Calu3 (cell line): ENCODE data around the gene ALDOC. TPM values are rescaled to one million over a fixed set of nuclear protein-coding genes. Genes with fewer than 3 reads are reported as not detected.

Source experiments
- BruUV-seq: library from RNA; stranded (reverse); fragments of 400-500 nt; replicated peaks from 2 replicates; lab custom pipeline; 2021; lab: Mats Ljungman, UMichigan
- CTCF ChIA-PET: fragments of 300-600 bp; sonication (Branson Sonifier 250); formaldehyde crosslinking; loops from one replicate; lab custom pipeline; 2022; ENCODE audit warnings: antibody characterized with exemption; lab: Charles Lee
- DNase-seq: peaks from one replicate; pipeline ENCODE4 v3.0.0; 2022
- H3K27ac Mint-ChIP-seq: one replicate; pipeline ENCODE4 v1.8.0; 2022; ENCODE audit warnings: mixed read lengths; ENCODE audit not compliant: unreplicated experiment
- H3K27me3 Mint-ChIP-seq: one replicate; pipeline ENCODE4 v1.8.0; 2022; ENCODE audit warnings: mixed read lengths; ENCODE audit not compliant: unreplicated experiment
- H3K36me3 Mint-ChIP-seq: one replicate; pipeline ENCODE4 v1.8.0; 2022; ENCODE audit warnings: mild to moderate bottlenecking, moderate library complexity, mixed read lengths; ENCODE audit not compliant: insufficient read depth, unreplicated experiment
- H3K4me1 Mint-ChIP-seq: one replicate; pipeline ENCODE4 v1.8.0; 2022; ENCODE audit warnings: mild to moderate bottlenecking, low read depth, mixed read lengths; ENCODE audit not compliant: unreplicated experiment
- H3K4me3 Mint-ChIP-seq: one replicate; pipeline ENCODE4 v1.8.0; 2022; ENCODE audit warnings: mild to moderate bottlenecking, low read depth, moderate library complexity, mixed read lengths; ENCODE audit not compliant: unreplicated experiment
- H3K9me3 Mint-ChIP-seq: one replicate; pipeline ENCODE4 v1.8.0; 2022; ENCODE audit warnings: low read depth, mixed read lengths; ENCODE audit not compliant: unreplicated experiment
- intact Hi-C: fragments of 100-400 bp; cut with micrococcal nuclease; formaldehyde crosslinking; loops from one replicate; pipeline ENCODE4 v1.10.0; 2022; ENCODE audit not compliant: unreplicated experiment
- total RNA-seq: library from RNA; stranded (reverse); gene quantifications from 2 replicates; pipeline ENCODE4 v1.2.3, GENCODE V29; 2022
- TF ChIP-seq, protein P1 (sequence below): fragments of 200-600 bp; IDR thresholded peaks from one replicate; pipeline ENCODE4 v1.8.0; 2022; ENCODE audit warnings: antibody characterized with exemption; ENCODE audit not compliant: unreplicated experiment

The ALDOC gene
- total RNA-seq, 1 experiment from 2014 or later, result 2.6 TPM

DNA sequence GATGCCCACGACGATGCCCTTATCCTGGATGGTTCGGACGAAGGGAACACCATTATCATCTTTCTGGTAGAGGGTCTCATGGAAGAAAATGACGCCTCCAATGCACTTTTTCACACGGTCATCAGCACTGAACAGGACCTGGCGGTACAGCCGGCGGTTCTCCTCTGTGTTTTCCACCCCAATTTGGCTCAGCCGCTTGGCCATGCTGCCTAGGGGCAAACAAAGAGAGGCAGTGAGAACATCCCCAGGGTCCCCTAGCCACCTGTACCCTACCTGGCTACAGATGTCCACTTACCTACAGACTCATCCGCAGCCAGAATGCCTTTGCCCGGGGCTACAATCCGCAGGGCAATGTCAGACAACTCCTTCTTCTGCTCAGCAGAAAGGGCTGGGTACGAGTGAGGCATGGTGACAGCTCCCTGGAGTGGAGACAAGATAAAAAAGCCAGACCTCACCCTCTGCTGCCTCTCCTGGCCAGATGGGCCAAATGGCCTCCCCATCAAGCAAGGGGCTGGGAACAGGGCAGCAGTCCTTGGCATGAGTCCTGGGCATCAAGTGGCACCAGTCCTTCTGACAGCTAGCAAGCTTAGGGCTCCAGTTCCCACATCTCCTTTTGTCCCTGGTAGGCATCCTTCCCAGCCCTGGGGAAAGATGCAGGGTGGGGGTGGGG, 1.4 kb downstream of the ALDOC start:
- peaks cover 21% of the 10 kb centered on the region for H3K36me3 Mint-ChIP-seq
- no peaks in the 10 kb centered on the region for H3K27me3 Mint-ChIP-seq
- no peak overlapping the region for H3K27ac Mint-ChIP-seq
- H3K4me3 Mint-ChIP-seq, result no peak overlapping the region
- DNase-seq, result no peak
- no peaks in the 10 kb centered on the region for H3K9me3 Mint-ChIP-seq
- CTCF ChIA-PET, result no interaction called here
- intact Hi-C loops, result no loop called here
- peaks cover 11% of the 10 kb centered on the region for H3K4me1 Mint-ChIP-seq
- TF ChIP-seq, protein P1, sequence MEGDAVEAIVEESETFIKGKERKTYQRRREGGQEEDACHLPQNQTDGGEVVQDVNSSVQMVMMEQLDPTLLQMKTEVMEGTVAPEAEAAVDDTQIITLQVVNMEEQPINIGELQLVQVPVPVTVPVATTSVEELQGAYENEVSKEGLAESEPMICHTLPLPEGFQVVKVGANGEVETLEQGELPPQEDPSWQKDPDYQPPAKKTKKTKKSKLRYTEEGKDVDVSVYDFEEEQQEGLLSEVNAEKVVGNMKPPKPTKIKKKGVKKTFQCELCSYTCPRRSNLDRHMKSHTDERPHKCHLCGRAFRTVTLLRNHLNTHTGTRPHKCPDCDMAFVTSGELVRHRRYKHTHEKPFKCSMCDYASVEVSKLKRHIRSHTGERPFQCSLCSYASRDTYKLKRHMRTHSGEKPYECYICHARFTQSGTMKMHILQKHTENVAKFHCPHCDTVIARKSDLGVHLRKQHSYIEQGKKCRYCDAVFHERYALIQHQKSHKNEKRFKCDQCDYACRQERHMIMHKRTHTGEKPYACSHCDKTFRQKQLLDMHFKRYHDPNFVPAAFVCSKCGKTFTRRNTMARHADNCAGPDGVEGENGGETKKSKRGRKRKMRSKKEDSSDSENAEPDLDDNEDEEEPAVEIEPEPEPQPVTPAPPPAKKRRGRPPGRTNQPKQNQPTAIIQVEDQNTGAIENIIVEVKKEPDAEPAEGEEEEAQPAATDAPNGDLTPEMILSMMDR, result no peak
- BruUV-seq, result no TSS peak

DNA sequence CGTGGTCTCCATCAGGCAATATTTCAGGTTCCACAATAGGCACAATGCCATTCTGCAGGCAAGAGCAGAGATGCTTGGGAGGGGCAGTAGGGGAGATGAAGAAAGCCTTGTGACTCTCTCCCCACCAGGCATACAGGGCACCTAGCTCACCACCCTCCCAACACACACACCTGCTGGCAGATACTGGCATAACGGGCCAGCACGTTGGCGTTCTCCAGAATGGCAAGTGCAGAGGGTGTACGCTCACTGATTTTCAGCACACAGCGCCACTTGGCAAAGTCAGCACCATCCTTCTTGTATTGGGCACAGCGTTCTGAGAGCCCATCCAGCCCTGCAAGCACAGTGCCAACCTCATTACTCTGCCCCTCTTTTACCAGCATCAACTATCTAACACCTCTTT, 2.2 kb downstream of the ALDOC start:
- no peak for DNase-seq
- Mint-ChIP-seq H3K27me3 (no peaks in the 10 kb centered on the region), H3K4me3 (no peak overlapping the region), H3K9me3 (no peaks in the 10 kb centered on the region), H3K36me3 (peaks cover 26% of the 10 kb centered on the region), H3K4me1 (peaks cover 18% of the 10 kb centered on the region), H3K27ac (no peak overlapping the region)
- no TSS peak for BruUV-seq
- CTCF ChIA-PET, result no interaction called here
- intact Hi-C loops, result no loop called here
- TF ChIP-seq, protein P1, result peak; percentile 27

DNA sequence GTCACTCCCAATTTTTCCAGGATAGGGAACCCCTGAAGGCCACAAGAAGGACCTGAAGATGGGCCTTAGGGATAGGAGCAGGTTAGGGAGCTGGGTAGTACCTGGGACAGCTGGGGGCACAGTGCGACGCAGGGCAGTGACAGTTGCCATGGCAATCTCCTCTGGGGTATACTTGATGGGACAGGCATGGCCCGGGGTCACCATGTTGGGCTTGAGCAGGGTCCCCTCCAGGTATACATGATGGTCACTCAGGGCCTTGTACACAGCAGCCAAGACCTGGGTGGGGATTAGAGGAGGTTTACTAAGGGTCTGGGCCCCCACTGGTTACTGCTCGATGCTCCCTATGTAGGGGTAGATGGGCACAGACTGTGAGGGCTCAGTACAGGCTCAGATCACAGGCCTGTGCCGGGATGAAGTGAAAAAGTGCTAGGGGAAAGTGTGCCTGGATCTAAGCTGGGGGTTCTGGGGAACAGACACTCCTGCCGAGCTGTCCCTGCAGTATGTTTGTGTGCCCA, 2.7 kb downstream of the ALDOC start:
- Mint-ChIP-seq H3K4me1 (peaks cover 19% of the 10 kb centered on the region), H3K9me3 (no peaks in the 10 kb centered on the region), H3K36me3 (peaks cover 29% of the 10 kb centered on the region), H3K27ac (no peak overlapping the region), H3K27me3 (no peaks in the 10 kb centered on the region), H3K4me3 (no peak overlapping the region)
- intact Hi-C loops, result no loop called here
- no peak for DNase-seq
- TF ChIP-seq, protein P1, result no peak
- CTCF ChIA-PET, result no interaction called here
- BruUV-seq, result no TSS peak

DNA sequence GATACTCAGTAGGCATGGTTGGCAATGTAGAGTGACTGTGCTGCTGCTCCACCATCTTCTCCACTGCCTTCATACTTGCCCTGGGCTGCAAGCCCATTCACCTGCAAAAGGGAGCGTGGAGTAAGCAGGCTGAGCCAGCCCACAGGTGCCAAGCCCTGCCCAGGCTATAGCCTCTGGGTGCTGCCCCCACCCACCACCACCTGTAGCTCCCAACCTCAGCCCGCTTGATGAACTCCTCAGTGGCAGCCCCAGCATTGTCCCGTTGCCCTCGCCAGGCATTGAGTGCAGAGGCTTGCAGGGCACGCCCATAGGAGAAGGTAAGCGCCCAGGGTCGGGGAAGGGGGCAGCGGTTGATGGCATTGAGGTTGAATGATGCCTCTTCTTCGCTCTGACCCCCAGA, 3.2 kb downstream of the ALDOC start:
- H3K36me3 Mint-ChIP-seq, result peaks cover 29% of the 10 kb centered on the region
- intact Hi-C loops, result no loop called here

More for the DNA sequence above, 3.2 kb downstream of the ALDOC start:
- BruUV-seq, result no TSS peak
- no peaks in the 10 kb centered on the region for H3K27me3 Mint-ChIP-seq
- H3K4me1 Mint-ChIP-seq, result peaks cover 19% of the 10 kb centered on the region
- TF ChIP-seq, protein P1, result no peak
- H3K9me3 Mint-ChIP-seq, result no peaks in the 10 kb centered on the region
- no peak for DNase-seq
- H3K4me3 Mint-ChIP-seq, result no peak overlapping the region
- H3K27ac Mint-ChIP-seq, result no peak overlapping the region
- CTCF ChIA-PET, result no interaction called here
